Measurements from ENCODE around the gene VAPA. TPM values are rescaled to one million over a fixed set of nuclear protein-coding genes. Genes with fewer than 3 reads are reported as not detected.

Gene VAPA
- total and polyA plus RNA-seq, 9 of the 15 experiments (the other 6 are each of a cell fraction or from before 2014, with no cell fraction given): 219 to 902 (median 526) TPM

DNA sequence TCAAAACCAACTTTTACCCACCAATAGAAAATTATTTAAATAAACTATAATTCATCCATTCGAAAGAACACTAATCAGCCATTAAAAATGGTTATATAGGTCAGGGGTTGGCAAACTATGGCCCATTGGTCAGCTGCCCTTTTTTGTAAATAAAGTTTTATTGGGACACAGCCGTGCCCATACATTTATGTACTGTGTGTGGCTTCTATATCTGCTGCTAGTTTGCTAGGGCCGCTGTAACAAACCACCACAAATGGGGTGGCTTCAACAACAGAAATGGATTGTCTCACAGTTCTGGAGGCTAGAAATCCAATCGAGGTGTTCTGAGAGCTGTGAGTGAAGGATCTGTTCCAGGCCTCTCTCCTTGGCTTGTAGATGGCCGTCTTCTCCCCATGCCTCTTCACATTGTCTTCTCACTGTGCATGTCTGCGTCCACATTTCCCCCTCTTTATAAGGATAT, 35.0 kb upstream of the VAPA start (continued):
- TF ChIP-seq, protein P1, sequence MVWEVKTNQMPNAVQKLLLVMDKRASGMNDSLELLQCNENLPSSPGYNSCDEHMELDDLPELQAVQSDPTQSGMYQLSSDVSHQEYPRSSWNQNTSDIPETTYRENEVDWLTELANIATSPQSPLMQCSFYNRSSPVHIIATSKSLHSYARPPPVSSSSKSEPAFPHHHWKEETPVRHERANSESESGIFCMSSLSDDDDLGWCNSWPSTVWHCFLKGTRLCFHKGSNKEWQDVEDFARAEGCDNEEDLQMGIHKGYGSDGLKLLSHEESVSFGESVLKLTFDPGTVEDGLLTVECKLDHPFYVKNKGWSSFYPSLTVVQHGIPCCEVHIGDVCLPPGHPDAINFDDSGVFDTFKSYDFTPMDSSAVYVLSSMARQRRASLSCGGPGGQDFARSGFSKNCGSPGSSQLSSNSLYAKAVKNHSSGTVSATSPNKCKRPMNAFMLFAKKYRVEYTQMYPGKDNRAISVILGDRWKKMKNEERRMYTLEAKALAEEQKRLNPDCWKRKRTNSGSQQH (CRISPR knock-in tag; IDR thresholded peaks at IDR 0.05): peak; percentile 69; the same call in 1 of the 2 replicates
- TF ChIP-seq ESRRA (IDR thresholded peaks at IDR 0.05; ENCODE audit: borderline replicate concordance, low read depth) (no peak), STAT5B (CRISPR knock-in tag; IDR thresholded peaks at IDR 0.05) (no peak), WHSC1 (IDR thresholded peaks at IDR 0.05; ENCODE audit: low read length) (no peak), SIN3A (IDR thresholded peaks at IDR 0.05; ENCODE audit: borderline replicate concordance in 2 of 2, control insufficient read depth in 1 of 2, low read depth in 2 of 2, low read length in 2 of 2) (no peak), NCOA2 (IDR thresholded peaks at IDR 0.05; ENCODE audit: partially characterized antibody in 2 of 2) (no peak), RBM25 (IDR thresholded peaks at IDR 0.05; ENCODE audit: low read depth, low read length, severe bottlenecking) (no peak), ZNF764 (CRISPR knock-in tag; IDR thresholded peaks at IDR 0.05; ENCODE audit: low read depth) (no peak), XRCC5 (IDR thresholded peaks at IDR 0.05; ENCODE audit: low read depth, low read length) (no peak), NELFE (IDR thresholded peaks at IDR 0.05; ENCODE audit: insufficient read depth, insufficient read length) (no peak), ILF3 (IDR thresholded peaks at IDR 0.05; ENCODE audit: borderline replicate concordance) (no peak), CBX8 (IDR thresholded peaks at IDR 0.05; ENCODE audit: borderline replicate concordance, extremely low read depth, low read depth, low read length, poor library complexity, severe bottlenecking) (no peak), ERF (CRISPR knock-in tag; IDR thresholded peaks at IDR 0.05) (peak; percentile 93; the same call in 1 of the 2 replicates), MTA2 (IDR thresholded peaks at IDR 0.05; ENCODE audit: low read depth) (no peak), BHLHE40 (IDR thresholded peaks at IDR 0.05; ENCODE audit: low read length) (no peak), GATAD2B (IDR thresholded peaks at IDR 0.05; ENCODE audit: borderline replicate concordance) (no peak), ZNF165 (CRISPR knock-in tag; IDR thresholded peaks at IDR 0.05; ENCODE audit: borderline replicate concordance) (0 out of 2 replicates have a peak, but pooled peaks have one; percentile 57), ZSCAN32 (CRISPR knock-in tag; IDR thresholded peaks at IDR 0.05) (peak; percentile 69; the same call in 1 of the 2 replicates), ZNF766 (CRISPR knock-in tag; conservative IDR thresholded peaks at IDR 0.05) (no peak)
- TF ChIP-seq, protein P2, sequence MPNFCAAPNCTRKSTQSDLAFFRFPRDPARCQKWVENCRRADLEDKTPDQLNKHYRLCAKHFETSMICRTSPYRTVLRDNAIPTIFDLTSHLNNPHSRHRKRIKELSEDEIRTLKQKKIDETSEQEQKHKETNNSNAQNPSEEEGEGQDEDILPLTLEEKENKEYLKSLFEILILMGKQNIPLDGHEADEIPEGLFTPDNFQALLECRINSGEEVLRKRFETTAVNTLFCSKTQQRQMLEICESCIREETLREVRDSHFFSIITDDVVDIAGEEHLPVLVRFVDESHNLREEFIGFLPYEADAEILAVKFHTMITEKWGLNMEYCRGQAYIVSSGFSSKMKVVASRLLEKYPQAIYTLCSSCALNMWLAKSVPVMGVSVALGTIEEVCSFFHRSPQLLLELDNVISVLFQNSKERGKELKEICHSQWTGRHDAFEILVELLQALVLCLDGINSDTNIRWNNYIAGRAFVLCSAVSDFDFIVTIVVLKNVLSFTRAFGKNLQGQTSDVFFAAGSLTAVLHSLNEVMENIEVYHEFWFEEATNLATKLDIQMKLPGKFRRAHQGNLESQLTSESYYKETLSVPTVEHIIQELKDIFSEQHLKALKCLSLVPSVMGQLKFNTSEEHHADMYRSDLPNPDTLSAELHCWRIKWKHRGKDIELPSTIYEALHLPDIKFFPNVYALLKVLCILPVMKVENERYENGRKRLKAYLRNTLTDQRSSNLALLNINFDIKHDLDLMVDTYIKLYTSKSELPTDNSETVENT (CRISPR knock-in tag; IDR thresholded peaks at IDR 0.05): no peak
- TF ChIP-seq, protein P3, sequence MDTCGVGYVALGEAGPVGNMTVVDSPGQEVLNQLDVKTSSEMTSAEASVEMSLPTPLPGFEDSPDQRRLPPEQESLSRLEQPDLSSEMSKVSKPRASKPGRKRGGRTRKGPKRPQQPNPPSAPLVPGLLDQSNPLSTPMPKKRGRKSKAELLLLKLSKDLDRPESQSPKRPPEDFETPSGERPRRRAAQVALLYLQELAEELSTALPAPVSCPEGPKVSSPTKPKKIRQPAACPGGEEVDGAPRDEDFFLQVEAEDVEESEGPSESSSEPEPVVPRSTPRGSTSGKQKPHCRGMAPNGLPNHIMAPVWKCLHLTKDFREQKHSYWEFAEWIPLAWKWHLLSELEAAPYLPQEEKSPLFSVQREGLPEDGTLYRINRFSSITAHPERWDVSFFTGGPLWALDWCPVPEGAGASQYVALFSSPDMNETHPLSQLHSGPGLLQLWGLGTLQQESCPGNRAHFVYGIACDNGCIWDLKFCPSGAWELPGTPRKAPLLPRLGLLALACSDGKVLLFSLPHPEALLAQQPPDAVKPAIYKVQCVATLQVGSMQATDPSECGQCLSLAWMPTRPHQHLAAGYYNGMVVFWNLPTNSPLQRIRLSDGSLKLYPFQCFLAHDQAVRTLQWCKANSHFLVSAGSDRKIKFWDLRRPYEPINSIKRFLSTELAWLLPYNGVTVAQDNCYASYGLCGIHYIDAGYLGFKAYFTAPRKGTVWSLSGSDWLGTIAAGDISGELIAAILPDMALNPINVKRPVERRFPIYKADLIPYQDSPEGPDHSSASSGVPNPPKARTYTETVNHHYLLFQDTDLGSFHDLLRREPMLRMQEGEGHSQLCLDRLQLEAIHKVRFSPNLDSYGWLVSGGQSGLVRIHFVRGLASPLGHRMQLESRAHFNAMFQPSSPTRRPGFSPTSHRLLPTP (IDR thresholded peaks at IDR 0.05; ENCODE audit: borderline replicate concordance, extremely low read depth, insufficient read length): no peak
